ENCODE measurements around the gene ING3.

- TF ChIP-seq, protein P1, sequence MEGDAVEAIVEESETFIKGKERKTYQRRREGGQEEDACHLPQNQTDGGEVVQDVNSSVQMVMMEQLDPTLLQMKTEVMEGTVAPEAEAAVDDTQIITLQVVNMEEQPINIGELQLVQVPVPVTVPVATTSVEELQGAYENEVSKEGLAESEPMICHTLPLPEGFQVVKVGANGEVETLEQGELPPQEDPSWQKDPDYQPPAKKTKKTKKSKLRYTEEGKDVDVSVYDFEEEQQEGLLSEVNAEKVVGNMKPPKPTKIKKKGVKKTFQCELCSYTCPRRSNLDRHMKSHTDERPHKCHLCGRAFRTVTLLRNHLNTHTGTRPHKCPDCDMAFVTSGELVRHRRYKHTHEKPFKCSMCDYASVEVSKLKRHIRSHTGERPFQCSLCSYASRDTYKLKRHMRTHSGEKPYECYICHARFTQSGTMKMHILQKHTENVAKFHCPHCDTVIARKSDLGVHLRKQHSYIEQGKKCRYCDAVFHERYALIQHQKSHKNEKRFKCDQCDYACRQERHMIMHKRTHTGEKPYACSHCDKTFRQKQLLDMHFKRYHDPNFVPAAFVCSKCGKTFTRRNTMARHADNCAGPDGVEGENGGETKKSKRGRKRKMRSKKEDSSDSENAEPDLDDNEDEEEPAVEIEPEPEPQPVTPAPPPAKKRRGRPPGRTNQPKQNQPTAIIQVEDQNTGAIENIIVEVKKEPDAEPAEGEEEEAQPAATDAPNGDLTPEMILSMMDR (IDR thresholded peaks at IDR 0.05): no peak
- TF ChIP-seq POLR2A (IDR thresholded peaks at IDR 0.05): no peak
Measured at GRCh38 chr7:120996988-120997345, 46.4 kb downstream of the ING3 start.

Measured in adrenal gland (tissue), 5 donors.